PC-3 (cell line): Measurements from ENCODE around the gene CMTM6. TPM values are rescaled to one million over a fixed set of nuclear protein-coding genes. Genes with fewer than 3 reads are reported as not detected.
A peak's percentile ranks its signal among the peaks of the same experiment; 100 is the strongest.

ENCODE experiments used
- ATAC-seq: fragments of 200-7000 bp; cut with Tn5 transposase; 2 replicates; pipeline ENCODE4 v1.9.1; 2020; ENCODE audit warnings: mild to moderate bottlenecking, moderate library complexity
- BruUV-seq: library from RNA; stranded (reverse); fragments of 400-500 nt; replicated peaks from 2 replicates; lab custom pipeline; 2021; lab: Mats Ljungman, UMichigan
- CTCF ChIA-PET: fragments of 300-600 bp; sonication (Branson Sonifier 250); formaldehyde crosslinking; loops from one replicate; lab custom pipeline; 2022; ENCODE audit warnings: antibody characterized with exemption; lab: Charles Lee
- POLR2A ChIA-PET: fragments of 300-600 bp; sonication (Branson Sonifier 250); formaldehyde crosslinking; loops from one replicate; lab custom pipeline; 2022; ENCODE audit warnings: antibody characterized with exemption; ENCODE audit not compliant: unreplicated experiment; lab: Charles Lee
- DNase-seq: peaks from one replicate; pipeline ENCODE4 v3.0.0-alpha.2; 2015
- H2AFZ ChIP-seq: fragments of 300-600 bp; sonication (generic); 2 replicates; pipeline ENCODE4 v1.6.0; 2016; ENCODE audit warnings: antibody characterized with exemption, low read length
- H3F3A ChIP-seq: fragments of 300-600 bp; sonication (generic); one replicate; pipeline ENCODE4 v1.6.0; 2017; ENCODE audit warnings: antibody characterized with exemption, low read length, control low read depth, mild to moderate bottlenecking; ENCODE audit not compliant: unreplicated experiment
- H3K27ac ChIP-seq: fragments of 300-600 bp; sonication (generic); 2 replicates; pipeline ENCODE4 v1.5.1; 2016; ENCODE audit warnings: mild to moderate bottlenecking, low read length
- H3K27me3 ChIP-seq: fragments of 300-600 bp; sonication (generic); 2 replicates; pipeline ENCODE4 v1.6.1; 2016; ENCODE audit warnings: low read length, mixed read lengths
- H3K36me3 ChIP-seq: fragments of 300-600 bp; sonication (generic); 2 replicates; pipeline ENCODE4 v1.6.1; 2016; ENCODE audit warnings: low read depth, mixed run types, low read length, mixed read lengths
- H3K4me1 ChIP-seq: fragments of 300-600 bp; sonication (generic); 2 replicates; pipeline ENCODE4 v1.5.1; 2016; ENCODE audit warnings: low read length; ENCODE audit not compliant: insufficient read depth
- H3K4me2 ChIP-seq: fragments of 300-600 bp; sonication (generic); 2 replicates; pipeline ENCODE4 v1.6.0; 2016; ENCODE audit warnings: low read length
- H3K4me3 ChIP-seq: fragments of 300-600 bp; sonication (generic); 2 replicates; pipeline ENCODE4 v1.5.1; 2016; ENCODE audit warnings: mild to moderate bottlenecking, low read length, mixed read lengths
- H3K79me2 ChIP-seq: fragments of 300-600 bp; sonication (generic); 2 replicates; pipeline ENCODE4 v1.6.1; 2017; ENCODE audit warnings: low read length, mixed read lengths
- H3K9ac ChIP-seq: fragments of 300-600 bp; sonication (generic); 2 replicates; pipeline ENCODE4 v1.6.0; 2016; ENCODE audit warnings: mild to moderate bottlenecking, low read length
- H3K9me2 ChIP-seq: fragments of 300-600 bp; sonication (generic); replicated peaks from 2 replicates; pipeline ENCODE4 v1.6.1; 2016; ENCODE audit warnings: mixed run types, low read length, mixed read lengths
- H3K9me3 ChIP-seq: fragments of 300-600 bp; sonication (generic); 2 replicates; pipeline ENCODE4 v1.6.1; 2016; ENCODE audit warnings: low read length, mixed read lengths
- H4K20me1 ChIP-seq: fragments of 300-600 bp; sonication (generic); 2 replicates; pipeline ENCODE4 v1.6.1; 2016; ENCODE audit warnings: low read length, mixed read lengths
- EZH2 ChIP-seq: fragments of 300-600 bp; sonication (generic); IDR thresholded peaks from one replicate; pipeline ENCODE4 v1.6.1; 2017; ENCODE audit warnings: antibody characterized with exemption, mild to moderate bottlenecking, low read length; ENCODE audit not compliant: unreplicated experiment
- EZH2phosphoT487 ChIP-seq: fragments of 300-600 bp; sonication (generic); IDR thresholded peaks from 2 replicates; pipeline ENCODE4 v1.6.1; 2018; ENCODE audit warnings: mild to moderate bottlenecking, antibody characterized with exemption, low read length, borderline replicate concordance
- intact Hi-C: fragments of 100-400 bp; cut with micrococcal nuclease; formaldehyde crosslinking; loops from 2 replicates; pipeline ENCODE4 v1.9.0; 2023
- total RNA-seq: library from RNA; depleted of rRNA; stranded (reverse); fragments of >200 nt; gene quantifications from 2 replicates; pipeline ENCODE4 v1.2.3, GENCODE V29; 2014
- TF ChIP-seq, protein P1 (sequence below): fragments of 300-600 bp; sonication (generic); conservative IDR thresholded peaks from 2 replicates; pipeline ENCODE4 v1.5.1; 2017; ENCODE audit warnings: antibody characterized with exemption, low read depth, mild to moderate bottlenecking, low read length

Gene CMTM6
- total RNA-seq, 1 experiment from 2014 or later: 67.4 TPM

DNA sequence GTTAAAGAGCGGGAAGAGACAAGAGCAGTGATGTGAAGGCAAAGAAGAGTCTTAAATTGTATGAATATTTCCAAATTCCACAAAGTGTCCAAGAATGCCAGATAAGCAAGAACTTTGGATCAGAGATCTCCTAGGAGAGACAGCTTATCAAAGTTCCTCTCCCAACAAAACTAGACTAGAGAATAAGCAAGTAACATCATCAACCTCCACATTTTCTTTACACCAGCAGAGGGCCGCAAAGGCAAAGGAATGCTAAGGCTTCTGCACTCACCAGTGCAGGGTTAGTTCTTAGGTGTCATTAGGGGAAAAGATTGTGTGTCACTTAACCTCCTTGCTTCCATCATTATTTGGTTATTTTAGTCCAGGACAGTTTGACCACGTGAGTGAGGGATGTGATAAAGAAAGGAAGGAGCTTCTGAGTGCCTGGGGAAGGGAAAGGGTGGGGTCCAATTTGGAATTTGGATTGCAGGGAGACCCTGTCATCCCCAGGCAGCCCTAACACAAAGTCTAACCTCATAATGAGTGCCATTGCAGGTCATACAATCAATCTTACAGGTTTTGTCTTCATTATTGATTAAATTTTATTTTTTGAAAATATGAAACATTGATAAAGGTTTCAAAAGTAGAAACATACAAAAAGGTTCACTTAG, 7.5 kb upstream of the CMTM6 start:
- Histone ChIP-seq H3K9me3 (no peaks in the 10 kb centered on the region), H3K9ac (no peak overlapping the region), H3K4me3 (no peak overlapping the region), H3K27ac (no peak overlapping the region), H3K4me2 (no peak overlapping the region), H3K9me2 (no peaks in the 10 kb centered on the region), H3K27me3 (no peaks in the 10 kb centered on the region), H4K20me1 (no peaks in the 10 kb centered on the region), H3F3A (no peaks in the 10 kb centered on the region), H3K4me1 (no peaks in the 10 kb centered on the region), H2AFZ (no peak overlapping the region), H3K79me2 (no peaks in the 10 kb centered on the region), H3K36me3 (no peaks in the 10 kb centered on the region)
- TF ChIP-seq, protein P1, sequence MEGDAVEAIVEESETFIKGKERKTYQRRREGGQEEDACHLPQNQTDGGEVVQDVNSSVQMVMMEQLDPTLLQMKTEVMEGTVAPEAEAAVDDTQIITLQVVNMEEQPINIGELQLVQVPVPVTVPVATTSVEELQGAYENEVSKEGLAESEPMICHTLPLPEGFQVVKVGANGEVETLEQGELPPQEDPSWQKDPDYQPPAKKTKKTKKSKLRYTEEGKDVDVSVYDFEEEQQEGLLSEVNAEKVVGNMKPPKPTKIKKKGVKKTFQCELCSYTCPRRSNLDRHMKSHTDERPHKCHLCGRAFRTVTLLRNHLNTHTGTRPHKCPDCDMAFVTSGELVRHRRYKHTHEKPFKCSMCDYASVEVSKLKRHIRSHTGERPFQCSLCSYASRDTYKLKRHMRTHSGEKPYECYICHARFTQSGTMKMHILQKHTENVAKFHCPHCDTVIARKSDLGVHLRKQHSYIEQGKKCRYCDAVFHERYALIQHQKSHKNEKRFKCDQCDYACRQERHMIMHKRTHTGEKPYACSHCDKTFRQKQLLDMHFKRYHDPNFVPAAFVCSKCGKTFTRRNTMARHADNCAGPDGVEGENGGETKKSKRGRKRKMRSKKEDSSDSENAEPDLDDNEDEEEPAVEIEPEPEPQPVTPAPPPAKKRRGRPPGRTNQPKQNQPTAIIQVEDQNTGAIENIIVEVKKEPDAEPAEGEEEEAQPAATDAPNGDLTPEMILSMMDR: peak; percentile 94
- TF ChIP-seq EZH2phosphoT487: no peak
- ATAC-seq: peak; percentile 99
- peak; percentile 86 for DNase-seq
- no TSS peak for BruUV-seq
- intact Hi-C loops: loop anchor here (1.0 to 10.0 kb wide), 4 partner anchors 69 to 425 kb away; no protein-coding TSS in a partner anchor
- POLR2A ChIA-PET: interaction anchor here (0.6 kb wide), 1 partner anchor 59 kb away, joined by 5 read pairs; no protein-coding TSS in a partner anchor
- CTCF ChIA-PET: interaction anchor here (0.6 kb wide), 6 partner anchors 79 to 175 kb away, joined by 3 to 5 read pairs (median 3); partner anchors contain the start of gene CNOT10

DNA sequence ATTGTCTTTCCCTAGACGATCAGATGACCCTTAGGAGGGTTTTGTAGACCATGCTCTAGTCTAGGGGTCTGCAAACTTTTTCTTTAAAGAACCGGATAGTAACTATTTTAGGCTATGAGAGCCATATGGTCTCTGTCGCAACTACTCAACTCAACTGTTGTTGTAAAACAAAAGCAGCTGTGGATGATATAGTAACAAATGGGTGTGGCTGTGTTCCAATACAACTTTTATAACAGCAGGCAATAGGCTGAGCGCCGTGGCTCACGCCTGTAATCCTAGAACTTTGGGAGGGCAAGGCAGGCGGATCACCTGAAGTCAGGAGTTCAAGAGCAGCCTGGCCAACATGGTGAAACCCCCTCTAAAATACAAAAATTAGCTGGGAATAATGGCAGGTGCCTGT, 6.1 kb upstream of the CMTM6 start:
- Histone ChIP-seq H3K9me2 (no peaks in the 10 kb centered on the region), H3K4me1 (no peaks in the 10 kb centered on the region), H3K27me3 (no peaks in the 10 kb centered on the region), H2AFZ (no peak overlapping the region), H3F3A (no peaks in the 10 kb centered on the region), H3K36me3 (no peaks in the 10 kb centered on the region), H3K9ac (no peak overlapping the region), H3K4me2 (no peak overlapping the region), H3K27ac (no peak overlapping the region), H4K20me1 (no peaks in the 10 kb centered on the region), H3K9me3 (no peaks in the 10 kb centered on the region), H3K4me3 (no peak overlapping the region), H3K79me2 (no peaks in the 10 kb centered on the region)
- POLR2A ChIA-PET: no interaction called here
- TF ChIP-seq, protein P1: no peak
- TF ChIP-seq EZH2 (no peak), EZH2phosphoT487 (no peak)
- CTCF ChIA-PET: no interaction called here
- no peak for ATAC-seq
- DNase-seq: no peak
- intact Hi-C loops: no loop called here
- no TSS peak for BruUV-seq

DNA sequence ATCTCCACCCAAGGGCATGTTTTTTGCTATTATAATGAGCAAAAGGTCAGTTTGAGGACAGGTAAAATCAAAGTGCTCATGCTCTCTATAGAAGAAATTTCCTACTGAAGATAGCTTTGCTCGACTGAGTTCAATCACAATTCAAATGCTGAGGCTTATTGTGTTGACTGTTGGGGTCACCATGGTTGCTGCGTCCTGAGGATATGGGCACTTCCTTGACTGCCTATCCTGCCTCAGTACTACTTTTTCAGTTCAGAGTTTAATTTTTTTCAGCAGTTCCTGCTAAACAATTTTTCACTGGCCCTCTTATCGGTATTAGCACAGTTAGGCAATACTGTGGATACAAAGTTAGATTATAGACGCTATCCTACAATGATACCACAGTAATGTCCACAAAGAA, 3.8 kb upstream of the CMTM6 start:
- H3K27me3 ChIP-seq: no peaks in the 10 kb centered on the region
- no peak for DNase-seq
- H3K79me2 ChIP-seq: peaks cover 11% of the 10 kb centered on the region
- no peaks in the 10 kb centered on the region for H3F3A ChIP-seq
- no peaks in the 10 kb centered on the region for H3K9me2 ChIP-seq
- no peak overlapping the region for H2AFZ ChIP-seq
- H3K4me1 ChIP-seq: peaks cover 9% of the 10 kb centered on the region
- POLR2A ChIA-PET: no interaction called here
- no peak overlapping the region for H3K9ac ChIP-seq
- H4K20me1 ChIP-seq: peaks cover 6% of the 10 kb centered on the region; the same call in 1 of the 2 replicates
- H3K4me3 ChIP-seq: no peak overlapping the region
- no peaks in the 10 kb centered on the region for H3K9me3 ChIP-seq
- no peaks in the 10 kb centered on the region for H3K36me3 ChIP-seq
- no peak for ATAC-seq
- H3K4me2 ChIP-seq: no peak overlapping the region
- BruUV-seq: no TSS peak
- intact Hi-C loops: no loop called here
- no peak overlapping the region for H3K27ac ChIP-seq
- CTCF ChIA-PET: no interaction called here
- TF ChIP-seq EZH2phosphoT487 (no peak), EZH2 (no peak)
- TF ChIP-seq, protein P1: no peak
